CMK (cell line): ENCODE results near the gene CCNL2.
"Not testable (repeated sequence)": the region's sequence is repeated elsewhere in the genome, so short reads cannot be mapped to it uniquely, and the experiment has no call there.

Source experiments
- DNase-seq: peaks from one replicate; pipeline ENCODE4 v3.0.0-alpha.2; 2010; ENCODE audit warnings: low read depth

CCNL2 gene

GRCh38 chr1:1399872-1400575 is 889 bp upstream of the CCNL2 start:
- no peak for DNase-seq

DNA sequence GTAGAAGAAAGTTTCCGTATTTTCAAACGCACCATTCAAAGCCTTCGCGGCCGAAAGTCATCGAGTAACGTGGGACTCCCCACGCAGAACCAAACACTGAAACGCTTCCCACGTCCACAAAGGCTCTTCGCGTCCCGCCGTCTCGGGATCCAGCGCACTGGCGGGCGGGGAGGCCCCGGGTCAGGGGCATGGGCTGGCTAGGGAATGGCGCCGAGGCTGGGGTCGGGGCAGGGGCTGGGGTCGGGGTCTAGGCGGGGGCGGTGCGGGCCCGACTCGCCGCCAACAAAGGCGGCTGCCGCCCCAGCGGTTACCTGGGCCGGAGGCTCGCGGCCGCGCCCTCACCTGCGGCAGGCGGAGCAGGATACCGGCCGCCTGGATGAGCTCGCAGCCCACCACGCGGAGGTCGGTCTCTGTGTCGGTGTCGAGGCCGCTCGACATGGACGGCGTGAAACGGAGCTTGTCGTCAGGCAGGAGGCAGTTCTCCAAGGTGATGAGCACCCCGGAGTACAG is 403 bp downstream of the CCNL2 start:
- no peak for DNase-seq

DNA sequence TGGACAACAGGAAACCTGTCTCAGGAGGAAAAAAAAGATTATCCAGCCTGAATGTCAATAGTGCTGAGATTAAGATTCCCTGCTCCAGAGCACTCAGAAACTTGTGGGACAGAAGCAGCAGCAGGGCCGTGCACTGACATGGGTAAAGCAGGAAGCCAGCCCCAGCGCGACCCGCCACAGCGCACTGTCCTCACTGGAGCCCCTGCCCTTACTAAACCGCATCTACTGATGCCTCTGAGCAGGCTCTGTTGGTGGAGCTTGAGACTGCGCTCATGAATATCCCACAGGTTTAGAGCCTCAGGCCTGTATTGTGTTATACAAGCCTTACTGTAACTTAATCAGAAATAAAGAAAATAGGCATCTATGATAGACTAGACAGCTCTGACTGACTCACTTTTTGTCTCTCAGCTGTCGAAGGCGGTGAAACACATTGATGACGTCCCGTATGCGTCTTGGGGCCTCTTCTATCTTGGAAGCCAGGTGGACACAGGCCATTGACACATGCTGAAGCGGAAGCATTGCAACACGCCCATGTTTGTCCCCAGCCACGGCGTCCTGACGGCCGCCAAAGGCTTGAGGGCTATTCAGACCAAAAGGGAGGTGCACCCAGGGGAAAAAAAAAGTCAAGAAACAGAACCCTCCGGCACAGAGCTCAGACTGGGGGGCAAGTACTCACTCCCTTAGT is 1.2 kb downstream of the CCNL2 start:
- DNase-seq: no peak

DNA sequence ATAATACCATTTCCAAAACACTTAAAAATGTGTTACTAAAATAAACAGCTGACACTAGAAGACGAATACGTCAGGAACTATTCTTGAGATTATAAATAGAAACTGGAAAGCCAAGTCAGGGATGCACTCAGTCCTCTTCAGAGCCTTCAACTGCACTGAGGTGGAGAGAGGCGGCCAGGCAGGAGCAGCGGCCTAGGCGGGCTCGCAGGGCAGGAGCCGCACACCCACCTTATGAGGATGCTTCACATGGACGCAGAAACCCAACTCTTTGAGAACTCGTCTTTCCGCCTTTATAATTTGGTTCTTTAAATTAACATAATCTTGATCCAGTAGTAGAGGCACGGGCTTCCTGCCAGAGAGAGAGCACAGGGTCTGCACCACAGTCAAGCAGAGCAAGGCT is 4.0 kb downstream of the CCNL2 start:
- DNase-seq: no peak

GRCh38 chr1:1394116-1394515 is 5.0 kb downstream of the CCNL2 start:
- no peak for DNase-seq

DNA sequence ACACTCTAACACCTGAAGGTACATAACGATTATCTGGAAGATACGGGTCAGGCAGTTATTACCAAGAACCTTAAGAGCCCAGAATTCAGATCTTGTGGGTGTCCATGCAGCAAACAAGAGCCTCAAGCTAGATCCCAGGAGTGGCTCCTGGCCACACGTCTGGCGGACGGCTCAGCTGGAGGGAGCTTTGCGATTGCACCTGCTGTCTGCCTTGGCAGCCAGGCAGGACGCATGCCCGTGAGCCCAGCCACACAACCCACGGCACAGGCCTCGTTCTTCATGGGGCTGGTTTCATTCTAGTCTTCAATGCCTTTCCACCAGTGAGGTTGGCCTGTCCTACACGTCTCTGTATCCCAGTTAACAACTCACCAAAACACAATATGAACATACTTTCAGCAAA is 5.7 kb downstream of the CCNL2 start:
- no peak for DNase-seq

DNA sequence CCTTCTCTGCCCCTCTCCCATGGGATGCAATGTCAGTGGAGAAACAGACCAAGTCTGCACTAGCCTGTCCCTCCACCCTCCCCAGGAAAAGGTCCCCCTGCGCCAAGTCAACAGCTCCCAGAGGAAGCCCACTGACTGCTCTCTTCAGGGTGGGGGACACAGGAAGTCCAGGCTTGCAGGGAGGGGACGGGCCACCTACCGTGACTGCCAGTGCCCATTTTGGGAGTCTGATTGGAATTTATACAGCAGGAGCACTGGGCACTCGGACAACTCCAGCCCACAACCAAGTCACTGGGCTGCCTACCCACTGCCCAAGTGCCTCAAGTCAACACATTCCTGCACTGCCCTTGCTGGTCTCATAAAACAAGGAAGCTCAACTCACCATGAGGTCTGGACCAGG is 6.1 kb downstream of the CCNL2 start:
- no peak for DNase-seq

- DNase-seq: no peak
Observed at GRCh38 chr1:1391225-1391624, 7.9 kb downstream of the CCNL2 start.

GRCh38 chr1:1390675-1391074 is 8.5 kb downstream of the CCNL2 start:
- no peak for DNase-seq

DNA sequence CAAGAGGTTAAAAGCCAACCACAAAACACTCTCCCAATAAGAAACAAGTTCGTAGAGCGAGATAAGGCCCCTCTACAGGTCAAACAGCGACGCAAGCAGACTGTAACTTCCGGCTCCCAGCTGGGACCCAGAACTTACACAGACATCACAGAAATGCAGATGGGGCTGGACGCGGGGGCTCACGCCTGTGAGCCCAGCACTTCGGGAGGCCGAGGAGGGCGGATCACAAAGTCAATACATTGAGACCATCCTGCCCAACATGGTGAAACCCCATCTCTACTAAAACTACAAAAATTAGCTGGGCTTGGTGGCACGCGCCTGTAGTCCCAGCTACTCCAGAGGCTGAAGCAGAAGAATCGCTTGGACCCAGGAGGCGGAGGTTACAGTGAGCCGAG is 11.1 kb downstream of the CCNL2 start:
- no peak for DNase-seq

- no peak for DNase-seq
Observed at GRCh38 chr1:1387098-1388077, 11.7 kb downstream of the CCNL2 start.

DNA sequence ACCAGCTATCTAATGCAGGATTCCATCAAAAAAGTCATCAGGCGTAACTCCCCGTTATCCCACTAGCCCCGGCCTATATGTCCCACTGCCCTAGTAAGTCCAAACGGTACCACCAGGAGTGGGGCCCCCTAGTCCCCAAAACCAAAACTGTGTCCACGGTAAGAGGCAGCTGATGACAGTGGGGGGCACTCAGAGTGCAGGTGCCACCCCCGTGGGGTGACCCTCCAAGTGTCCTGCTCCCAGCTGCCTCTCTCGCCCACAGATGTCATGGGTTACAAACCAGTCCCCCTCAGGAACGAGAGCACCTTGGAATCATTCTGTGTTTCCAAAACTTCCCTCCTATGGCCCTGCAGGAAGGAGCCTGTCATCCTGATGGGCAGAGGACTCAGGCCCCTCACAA is 13.2 kb downstream of the CCNL2 start:
- no peak for DNase-seq

GRCh38 chr1:1385339-1385738 is 13.8 kb downstream of the CCNL2 start:
- not testable (repeated sequence) for DNase-seq

GRCh38 chr1:1381294-1381693 is 17.8 kb downstream of the CCNL2 start:
- DNase-seq: no peak

DNA sequence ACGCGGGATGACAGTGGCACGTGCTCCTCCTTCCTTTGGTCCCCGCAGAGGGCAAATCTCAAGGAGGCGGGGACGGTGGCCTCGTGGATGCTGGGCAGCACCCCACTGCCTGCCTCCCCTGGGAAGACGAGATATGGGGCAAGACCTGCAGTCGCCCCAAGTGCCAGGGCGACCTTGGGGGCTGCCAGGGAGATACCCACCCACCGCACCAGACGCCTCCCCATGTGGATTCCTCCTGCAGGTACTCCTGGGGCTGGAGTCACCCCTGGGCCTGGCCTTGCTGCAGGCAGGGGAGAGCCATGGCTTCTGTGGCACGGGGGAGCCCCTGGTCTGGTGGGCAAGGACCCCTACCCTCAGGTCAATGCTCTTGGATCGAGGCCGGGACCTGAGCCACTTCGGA is 18.3 kb downstream of the CCNL2 start:
- DNase-seq: no peak

DNA sequence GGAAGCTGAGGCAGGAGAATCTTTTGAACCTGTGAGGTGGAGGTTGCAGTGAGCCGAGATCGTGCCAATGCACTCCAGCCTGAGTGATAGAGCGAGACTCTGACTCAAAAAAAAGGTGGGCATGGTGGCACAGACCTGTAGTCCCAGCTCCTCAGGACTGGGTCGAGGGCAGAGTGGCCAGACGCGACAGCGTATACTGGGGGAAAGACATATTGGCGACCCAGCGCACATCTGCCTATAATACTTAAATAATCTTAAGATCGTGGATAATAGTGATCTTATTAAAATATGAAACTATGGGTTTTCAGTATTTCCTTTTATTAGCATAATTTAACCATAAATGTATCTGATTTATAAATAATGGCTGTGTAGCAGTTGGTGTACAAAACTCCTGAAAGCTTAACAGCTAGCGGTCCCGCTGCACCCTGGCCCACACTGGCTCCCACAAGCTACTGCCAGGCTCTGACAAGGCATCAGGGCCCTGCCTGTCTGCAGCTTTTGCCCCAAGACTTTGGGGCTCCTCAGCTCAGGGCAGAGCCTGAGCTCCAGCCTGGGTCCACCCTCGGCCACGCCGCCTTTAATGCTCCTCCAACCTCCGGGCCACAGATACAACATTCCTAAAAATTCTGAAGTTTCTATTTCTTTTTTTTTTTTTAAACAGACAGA is 21.5 kb downstream of the CCNL2 start:
- no peak for DNase-seq

DNA sequence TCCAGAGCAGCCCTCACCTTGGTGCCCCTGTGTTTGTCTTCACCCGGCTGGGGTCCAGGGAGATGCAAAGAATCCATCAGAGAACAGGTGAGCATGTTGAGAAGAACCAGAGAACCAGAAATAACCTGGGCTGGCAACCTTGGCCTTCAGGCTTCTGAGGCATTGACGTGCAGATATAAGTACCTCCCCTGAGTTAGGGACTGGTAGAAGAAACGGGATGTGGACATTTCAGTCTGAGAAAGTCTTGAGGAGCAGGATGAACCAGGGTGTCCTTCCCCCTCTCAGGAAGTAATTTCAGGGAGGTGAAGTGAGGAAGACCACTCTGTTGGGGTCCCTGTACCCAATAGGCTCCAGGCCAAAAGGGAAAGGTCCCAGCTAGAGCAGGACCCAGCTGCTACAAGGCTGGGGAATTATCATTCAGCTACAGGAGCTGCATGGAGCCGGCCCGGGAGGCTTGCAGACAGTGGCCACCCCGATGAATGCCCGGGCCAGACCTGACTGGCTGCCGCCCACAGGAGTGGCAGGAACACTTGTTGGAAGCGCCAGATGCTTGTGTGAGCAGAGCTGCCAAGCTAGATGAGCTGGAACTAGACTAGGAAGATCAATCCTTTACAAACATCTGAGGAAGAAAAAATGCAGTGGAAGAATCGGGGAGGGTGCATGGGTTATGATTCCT is 22.4 kb downstream of the CCNL2 start:
- no peak for DNase-seq

DNA sequence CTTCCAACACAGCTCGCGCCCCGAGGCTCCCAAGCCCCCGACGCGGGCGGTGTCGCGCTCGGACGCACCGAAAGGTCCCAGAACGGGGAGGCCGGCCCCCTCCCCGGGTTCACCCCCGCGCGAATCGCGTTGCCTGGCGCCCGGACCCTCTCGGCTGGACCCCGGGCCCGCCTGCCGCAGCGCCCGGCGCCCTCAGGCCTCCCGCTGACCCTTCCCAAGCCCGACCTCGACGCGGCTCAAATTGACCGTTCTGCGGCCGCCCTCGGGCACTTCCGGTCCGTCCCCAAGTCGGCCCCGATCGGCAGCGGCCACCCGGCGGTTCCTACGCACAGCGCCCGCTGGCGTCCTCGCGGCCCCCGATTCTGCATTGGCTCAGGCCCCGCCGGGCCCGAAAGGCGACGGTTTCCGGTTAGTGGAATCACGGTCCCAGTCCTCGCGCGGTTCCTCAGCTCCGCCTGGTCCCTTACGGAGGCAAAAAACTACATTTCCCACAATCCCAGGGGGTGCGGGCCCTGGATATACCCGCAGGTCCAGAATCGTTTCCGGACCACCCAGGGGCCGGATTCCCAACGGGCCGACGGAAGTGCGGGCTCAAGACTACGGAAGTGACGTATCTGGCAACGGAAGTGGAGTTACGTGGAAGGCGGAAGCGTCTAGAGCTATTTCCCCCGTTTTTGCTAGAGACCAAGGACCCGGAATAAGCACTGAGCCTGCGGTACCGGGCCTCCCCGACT is 24.0 kb downstream of the CCNL2 start, which contains the start of gene AURKAIP1:
Gene AURKAIP1 (minus strand): TSS at position 279 of the 734 bp plus-strand sequence. CDS start 451 bp downstream, outside the sequence.
- DNase-seq: peak; percentile 100

DNA sequence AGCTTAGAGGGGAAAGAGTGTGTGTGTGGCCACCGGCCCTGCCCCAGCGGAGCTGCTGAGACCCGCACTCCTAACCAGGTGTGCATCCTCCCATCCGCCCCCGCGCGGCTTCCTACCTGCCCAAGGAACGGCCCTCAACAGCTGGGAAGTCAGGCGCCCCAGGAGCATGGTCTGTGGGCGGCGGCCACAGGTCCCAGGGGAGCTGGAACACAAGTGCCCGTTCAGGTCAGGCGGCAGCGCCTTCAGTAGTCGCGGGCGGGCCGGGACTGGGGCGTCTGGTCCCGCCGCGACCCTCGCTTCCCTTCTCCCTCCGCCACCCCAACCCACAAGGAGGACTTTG is 24.6 kb downstream of the CCNL2 start:
- no peak for DNase-seq

DNA sequence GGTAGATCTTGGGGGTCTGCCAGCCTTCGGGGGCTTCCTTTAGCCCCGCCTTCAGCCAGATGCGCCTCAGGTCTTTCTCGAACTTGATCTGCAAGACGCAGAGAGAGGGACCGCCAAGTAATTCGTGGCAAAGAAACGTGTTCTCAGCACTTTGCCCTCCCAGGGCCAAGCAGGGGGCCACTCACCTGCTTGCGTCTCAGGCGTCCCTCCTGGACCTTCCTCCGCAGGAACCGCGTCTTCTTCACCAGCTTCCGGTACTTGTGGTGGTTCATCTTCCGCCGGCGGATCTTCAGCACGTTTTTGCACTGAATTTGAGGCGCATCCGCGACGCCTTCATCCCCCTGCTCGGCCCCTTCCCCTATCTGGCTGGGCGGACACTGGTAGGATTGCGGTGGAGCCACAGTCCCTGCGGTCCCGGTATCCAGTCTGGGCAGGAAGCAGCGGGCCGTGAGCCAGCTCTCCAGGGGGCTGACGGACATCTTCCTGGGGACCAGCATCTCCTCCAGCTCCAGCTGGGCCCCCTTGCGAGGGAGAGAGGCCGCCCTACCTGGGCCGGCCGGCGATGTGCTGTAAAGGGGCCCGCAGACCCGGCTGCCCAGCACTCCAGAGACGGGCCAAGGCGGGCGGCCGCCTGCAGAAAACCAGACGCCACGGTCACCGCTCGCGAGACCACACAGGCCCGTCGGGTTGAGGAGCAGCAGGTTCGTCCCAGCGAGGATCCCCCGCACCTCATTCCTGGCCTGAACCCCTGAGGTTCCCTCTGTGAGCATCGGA is 25.1 kb downstream of the CCNL2 start:
- no peak for DNase-seq
